GM19438 (cell line): Measurements from ENCODE around the gene IKBKE.

Experiments
- ATAC-seq: cut with Tn5 transposase; IDR thresholded peaks from one replicate; pipeline ENCODE4 v1.9.1; 2021; ENCODE audit warnings: low read depth; ENCODE audit not compliant: unreplicated experiment

Gene IKBKE

DNA sequence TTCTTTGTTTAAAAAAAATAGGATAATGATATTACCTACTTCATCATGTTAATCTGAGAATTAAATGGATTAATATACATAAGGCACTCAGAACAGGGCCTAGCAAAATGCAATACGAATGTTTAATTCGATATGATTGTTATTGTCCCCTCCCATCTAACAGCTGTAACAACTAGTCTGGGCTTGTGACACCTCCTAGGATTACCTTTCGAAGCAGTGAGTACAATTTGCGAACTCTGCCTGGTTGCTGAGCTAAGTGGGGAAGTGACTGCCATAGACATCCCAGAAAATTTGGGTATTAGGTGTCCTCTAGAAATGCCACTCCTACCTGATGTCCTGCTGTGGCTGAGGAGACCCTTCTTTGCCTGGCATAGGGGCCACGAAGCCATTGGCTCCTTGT is 40.1 kb downstream of the IKBKE start:
- ATAC-seq, result no peak

DNA sequence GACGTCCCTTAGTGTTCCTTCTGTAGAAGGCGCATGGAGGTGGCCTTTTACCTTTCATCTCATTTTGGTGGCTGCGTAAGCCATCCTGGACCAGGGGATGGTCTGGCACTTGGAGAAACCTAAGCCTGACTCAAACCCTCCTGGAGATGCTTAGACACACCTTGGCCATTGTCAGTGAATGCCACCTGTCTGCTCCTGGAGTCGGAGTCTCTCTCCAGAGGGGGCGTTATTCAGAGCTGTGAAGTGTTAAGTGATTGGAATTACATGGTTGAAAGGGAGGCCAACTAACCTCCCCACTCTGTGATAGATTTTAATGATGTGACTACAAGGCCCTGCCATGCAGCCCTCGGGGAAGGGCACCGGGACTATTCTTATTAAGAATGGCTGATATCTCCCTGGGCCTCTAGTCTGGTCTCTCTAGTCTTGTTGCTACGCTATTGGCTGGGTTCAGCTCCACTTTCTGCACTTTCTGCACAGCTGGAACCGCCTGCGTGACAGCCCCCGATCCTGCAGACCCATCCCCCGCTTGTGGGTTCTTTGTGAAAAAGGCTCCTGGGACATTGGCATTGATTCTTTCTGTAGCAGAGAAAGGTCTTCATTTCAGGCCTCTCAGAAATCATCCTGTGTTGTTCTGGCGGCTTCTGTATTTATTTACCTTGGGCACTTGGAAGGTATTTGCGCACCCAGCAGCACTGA is 41.2 kb downstream of the IKBKE start:
- no peak for ATAC-seq

DNA sequence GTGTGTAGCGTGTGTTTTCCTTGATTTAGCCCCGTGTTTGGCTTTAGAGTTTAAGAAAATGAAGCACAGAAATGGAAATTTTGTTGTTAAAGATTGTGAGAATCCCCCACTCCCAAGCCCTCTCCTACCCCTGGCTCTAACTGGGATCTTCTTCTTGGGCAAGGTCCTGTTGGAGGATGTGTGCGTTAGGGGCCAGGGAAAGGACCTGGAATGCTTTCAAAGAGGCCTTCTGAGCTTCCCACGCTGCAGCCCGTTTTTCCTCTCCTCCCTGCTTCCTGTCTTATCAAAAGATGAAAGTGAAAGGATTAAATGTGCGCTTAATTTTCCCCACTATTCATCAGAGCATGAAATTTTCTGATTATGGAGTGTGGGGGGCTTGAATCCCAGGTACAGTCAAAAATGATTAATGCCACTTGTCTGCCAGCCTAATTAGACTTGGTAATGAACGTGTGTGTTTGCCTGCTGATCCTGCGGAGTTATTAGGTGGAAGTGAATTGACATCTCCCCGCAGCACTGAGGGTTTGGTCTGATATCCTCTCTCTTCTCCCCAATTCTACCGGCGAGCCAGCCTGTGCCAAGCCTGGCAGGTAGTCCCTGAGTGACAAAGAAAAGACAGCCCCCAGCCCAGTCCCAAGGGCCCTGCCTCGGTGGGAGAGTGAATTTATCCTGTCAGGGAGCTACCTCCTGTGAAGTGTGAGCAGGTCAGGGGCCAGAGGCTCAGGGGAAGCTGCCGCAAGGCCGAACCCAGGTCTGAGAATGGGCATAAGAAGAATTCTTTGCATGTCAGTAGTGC is 42.0 kb downstream of the IKBKE start:
- no peak for ATAC-seq

DNA sequence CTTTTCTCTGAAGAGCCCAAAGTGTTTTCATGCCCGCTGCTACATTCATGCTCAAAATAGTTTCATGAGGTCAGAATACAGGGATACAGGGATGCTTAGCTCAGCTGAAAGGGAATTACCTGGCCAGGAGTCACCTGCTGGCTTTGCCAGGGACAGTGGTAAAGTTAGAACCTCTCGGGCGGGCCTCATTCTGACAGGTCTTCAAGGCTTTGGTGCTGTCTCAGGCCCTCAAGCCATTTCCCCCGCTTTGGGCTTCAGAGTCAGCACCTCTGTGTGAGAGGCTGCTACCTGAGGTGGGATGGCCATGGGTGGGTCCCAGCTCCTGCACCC is 42.5 kb downstream of the IKBKE start:
- no peak for ATAC-seq

DNA sequence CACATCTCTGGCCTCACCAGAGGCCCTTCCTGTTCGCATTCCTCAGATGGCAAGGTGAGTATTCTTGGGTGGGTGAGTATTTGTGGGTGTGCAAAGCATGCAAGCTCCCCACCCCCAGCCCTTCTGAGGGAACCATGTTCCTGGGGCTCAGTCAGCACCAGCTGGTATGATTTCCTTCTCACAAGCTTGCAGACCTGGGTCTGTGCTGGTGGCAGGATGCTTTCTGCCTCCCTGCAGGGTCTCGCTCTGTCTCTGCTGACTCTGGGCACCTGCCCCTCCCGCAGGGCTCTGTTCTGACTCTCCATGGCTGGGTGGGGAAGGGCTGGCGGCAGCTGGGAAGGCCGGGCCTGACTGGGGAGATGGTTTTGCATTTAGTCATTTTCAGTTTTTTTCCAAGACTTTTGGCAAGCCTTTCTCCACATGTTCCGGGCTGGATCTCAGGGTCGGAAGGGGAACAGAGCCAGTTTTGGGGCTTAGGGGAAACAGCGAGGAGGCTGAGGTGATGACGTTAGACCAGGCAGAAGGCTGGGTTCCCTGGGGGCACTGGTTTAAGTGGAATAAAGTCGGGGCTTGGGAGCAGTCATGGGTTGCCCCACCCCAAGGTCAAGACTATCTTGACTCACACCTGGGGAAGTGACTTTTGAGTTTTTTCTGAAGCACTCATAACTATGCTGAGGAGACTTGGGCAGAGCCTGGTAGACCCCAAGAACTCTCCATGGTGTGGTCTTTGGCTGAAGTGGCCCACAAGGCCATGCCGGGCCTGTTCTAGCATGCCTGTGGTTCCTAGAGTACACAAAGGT is 43.2 kb downstream of the IKBKE start:
- ATAC-seq, result no peak

DNA sequence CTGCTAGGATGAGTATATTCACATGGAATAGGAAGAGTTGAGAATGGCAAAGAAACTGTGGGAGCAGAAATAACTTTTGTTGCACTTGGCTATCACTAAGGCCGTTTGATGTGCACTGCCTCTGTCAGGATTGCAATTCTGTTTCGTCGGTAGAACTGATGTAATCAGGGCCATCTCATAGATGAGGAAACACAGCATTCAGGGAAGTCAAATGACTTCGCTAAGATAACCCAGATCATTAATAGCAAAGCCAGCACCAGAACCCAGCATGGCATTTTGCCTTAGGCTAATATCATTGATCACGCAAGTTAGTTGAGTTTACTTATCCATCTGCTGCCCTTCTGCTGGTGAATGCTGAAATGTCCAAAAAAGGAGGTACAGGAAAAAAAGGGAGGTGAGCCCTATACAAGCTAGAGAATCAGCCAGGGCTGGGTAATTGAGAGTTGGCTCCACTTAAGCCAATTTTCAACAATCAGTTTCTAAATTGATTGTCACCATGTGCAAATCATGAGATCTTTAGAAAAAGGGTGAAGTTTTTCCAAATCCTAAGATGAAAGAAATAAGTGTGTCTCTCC is 44.6 kb downstream of the IKBKE start:
- ATAC-seq, result no peak

DNA sequence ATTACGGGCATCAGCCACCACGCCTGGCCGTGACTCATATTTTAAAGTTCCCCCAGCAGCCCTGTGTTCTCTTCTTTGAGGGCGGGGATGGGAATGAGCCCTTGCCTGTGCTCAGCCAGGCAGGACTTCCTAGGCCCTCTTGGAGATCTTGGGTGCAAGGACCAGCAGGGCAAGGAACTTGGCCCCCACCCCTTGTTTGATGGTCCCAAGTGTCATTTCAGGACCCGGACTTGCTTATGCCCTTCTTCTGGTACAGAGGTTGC is 46.4 kb downstream of the IKBKE start:
- ATAC-seq, result no peak

DNA sequence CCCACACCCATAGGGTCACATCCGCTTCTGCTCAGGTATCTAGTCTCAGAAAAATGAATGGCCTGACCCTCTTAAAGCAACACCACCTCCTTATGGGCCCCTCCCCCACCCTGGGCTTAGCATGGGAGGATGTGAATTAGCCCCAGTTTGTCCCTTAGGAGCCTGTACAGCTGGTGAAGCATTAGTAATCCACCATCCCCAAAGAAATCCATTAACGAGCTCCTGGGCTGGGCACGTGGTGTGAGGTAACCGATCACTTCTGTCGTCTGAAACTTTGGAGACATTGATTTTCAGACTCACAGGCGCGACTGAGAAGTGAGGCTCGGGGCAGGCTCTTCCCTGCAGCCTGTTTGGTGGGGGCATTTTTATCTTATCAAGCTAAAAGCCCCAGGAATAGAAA is 47.5 kb downstream of the IKBKE start:
- no peak for ATAC-seq

DNA sequence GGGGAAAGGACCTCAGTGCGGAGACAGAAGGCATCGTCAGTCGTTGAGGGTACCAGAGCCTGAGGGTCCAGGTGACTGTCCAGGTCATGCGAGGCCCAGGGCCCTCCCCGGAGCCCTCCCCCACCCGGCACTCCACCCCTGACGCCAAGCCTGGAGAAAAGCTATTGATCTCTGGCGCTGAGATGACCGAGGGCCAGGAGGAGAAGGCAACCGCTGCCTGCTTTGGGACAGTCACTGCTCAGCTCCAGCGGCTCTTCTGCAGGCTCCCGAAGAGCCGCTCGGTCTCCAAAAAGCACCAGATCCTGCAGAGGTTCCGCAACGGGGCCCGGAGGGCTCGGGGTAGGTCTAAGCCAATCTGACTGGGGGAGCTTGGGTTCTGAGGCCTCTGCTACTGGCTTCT is 47.9 kb downstream of the IKBKE start:
- ATAC-seq, result no peak

DNA sequence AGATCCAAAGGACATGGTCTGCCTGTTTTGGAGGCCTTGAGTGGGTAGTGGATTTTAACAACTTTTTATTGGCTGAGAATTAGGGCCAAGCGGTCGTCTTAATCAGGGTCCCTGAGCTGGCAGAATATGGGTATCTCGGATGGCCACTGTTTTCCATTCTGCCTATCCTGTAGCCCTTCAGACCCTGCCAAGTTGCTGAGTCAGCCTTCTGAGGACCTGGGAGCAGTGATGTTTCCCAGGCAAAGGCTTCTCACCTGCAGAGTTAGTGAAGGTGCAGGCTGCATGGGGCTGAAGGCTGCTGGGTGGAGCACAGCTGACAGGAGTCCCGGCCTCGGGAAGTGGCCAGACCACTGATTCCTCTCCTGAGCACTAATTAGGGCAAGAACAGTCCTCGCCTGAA is 48.5 kb downstream of the IKBKE start:
- ATAC-seq, result no peak

DNA sequence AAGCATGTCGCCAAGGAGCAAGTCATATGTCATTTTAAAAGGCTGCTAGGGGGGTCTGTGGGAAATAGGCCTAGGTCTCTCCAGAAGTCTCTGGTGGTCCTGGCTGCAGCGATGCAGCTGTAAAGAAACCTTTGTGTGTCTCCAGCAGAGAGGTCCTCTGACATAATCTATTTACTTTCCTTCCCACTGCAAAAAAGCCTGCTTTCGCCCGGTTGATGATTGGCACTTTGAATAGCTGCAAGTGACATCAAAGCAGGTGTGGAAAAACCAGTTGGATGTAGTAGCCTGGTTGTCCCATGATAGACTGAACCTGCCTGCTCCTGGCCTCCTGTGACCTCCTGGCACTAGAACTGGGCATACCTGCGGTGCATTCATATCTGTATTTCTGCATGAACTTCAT is 50.9 kb downstream of the IKBKE start:
- ATAC-seq, result no peak

DNA sequence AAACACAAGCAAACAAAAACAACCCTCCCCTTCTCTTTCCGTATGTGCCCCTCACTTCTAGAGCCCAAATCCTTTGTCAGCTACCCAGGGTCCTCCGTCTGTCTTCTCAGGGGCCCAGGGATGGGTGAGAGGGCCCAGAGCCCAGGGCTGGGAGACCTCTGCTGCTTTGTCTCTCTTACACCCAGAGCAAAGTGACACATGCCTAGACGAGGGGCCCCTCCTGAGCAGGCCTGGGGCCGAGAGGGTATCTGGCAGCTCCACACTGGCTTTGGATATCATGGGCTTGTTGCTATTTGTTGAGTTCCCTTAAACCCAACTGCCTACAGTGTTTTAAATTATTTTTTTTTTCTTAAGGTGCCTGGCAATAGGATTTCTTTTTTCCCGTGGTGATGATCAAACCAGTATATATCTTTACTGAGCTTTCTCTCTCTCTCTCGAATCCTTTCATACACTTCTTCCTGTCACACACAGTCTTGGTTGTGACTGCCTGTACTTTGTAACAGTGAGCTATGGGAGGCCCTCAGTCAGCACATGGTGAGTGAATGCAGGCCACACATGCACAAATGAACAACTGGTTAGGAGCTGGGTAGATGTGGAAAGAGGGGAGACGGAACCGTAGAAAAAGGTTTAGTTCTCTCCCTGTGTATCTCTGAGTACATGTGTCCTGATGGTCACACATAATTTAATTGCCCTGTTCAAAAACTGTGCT is 51.6 kb downstream of the IKBKE start:
- ATAC-seq, result no peak

DNA sequence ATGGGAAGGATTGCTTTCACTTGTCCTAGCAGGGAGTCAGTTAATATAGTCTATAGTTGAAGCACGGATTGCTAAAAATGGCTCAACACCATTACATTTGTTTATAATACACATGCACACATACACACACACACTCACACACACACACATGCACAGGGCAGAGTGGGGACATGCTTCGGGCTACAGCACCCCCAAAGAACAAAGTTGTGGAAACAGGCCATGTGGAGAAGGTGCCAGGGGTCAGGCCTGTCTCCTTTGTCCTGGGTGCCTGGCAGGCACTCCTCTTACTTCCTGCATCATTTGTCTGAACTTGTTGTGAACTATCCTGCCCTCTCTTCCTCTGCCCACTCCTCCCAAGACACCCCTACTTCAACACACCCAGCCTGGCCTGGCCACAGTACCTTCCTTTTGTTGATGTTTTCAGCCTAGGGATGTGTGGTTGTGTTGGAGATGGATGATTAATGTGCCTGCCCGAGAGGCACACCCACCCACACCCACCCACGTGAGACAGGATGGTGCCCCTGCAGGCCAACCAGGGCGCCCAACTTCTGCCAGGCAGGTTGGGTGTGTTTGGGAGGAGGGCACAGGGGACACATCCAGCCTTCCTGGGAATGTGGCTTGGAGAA is 54.6 kb downstream of the IKBKE start:
- no peak for ATAC-seq

DNA sequence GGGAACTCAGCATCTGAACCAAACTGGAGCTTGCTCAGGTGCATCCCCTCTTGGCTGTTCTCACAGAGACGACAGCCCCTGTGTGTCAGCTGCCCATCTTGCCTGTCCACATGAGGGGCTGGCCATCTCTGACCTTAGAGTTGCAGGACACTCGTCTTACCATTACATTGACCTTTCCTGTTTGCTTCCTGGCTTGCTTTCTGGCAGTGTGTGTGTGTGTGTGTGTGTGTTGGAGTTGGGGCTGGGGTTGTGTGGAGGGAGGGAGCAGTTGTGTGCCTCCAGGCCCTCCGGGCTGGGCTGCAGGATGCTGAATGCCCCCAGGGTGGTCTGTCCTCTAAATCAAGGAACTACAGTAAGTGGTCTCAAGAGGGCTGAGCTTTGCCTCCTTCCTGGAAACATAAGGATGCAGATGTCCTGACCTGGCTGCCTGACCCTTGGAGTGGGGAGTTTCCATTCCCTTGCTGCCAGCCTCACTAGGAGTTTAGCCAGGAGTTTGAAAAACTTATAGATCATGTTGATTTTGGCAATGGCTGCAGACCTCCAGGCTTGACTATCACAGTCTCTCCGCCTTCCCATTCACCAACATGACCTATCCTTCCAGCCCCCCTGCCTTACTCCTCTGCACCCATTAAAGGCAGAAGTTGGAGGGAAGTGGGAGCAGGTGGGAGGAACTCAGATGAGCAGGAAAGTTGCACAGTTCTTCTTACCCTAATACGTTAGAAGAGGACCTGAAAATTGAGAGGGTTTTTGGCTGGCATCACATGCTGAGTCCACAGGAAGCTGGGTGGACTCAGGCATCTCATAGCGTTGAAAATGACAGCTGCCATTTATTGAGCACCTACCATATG is 56.0 kb downstream of the IKBKE start:
- no peak for ATAC-seq

DNA sequence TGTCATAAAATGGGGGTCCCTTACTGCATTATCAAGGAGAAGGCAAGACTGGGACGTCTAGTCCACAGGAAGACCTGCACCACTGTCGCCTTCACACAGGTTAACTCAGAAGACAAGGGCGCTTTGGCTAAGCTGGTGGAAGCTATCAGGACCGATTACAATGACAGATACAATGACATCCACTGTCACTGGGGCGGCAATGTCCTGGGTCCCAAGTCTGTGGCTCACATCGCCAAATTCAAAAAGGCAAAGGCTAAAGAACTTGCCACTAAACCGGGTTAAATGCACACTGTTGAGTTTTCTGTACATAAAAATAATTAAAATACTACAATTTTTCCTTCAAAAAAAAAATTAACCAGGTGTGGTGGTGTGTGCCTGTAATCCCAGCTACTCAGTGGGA is 59.1 kb downstream of the IKBKE start:
- no peak for ATAC-seq

DNA sequence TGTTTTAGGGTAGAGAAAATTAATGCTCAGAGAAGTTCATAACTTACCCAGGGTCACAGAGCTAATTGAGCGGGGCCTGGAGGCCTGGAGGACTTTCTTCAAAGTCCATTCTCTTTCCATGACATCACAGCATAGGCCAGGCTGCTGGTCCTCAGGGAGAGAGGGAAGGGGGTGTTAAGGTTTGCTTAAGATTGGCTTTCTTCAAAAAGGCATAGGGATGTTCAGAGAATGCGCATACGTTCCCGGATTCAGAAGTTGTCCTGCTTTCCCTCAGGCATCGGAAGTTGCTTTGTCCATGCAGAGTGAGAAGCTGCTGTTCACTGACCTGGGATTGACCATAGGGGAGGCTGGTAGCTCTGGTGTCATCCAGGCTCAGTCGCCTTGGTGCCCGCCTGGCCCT is 62.1 kb downstream of the IKBKE start:
- ATAC-seq, result no peak

DNA sequence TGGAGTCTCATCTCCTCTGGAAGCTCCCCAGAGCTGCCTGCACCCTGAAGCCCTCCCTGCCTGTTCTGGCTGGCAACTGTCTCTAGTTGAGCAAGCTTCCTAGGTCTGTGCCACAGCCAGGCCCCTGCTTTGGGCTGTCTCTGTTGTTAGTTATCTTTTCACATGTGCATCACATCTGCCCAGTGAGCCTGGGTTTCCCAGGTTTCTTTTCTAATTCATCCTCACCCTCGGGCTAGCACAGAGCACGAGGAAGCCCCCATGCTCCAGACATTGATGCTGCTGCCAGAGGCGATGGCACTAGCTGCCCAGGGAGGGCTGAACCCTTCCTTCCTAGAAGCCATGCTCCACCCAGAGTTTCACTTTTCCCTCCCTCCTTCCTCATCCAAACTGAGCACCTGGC is 64.3 kb downstream of the IKBKE start:
- no peak for ATAC-seq

DNA sequence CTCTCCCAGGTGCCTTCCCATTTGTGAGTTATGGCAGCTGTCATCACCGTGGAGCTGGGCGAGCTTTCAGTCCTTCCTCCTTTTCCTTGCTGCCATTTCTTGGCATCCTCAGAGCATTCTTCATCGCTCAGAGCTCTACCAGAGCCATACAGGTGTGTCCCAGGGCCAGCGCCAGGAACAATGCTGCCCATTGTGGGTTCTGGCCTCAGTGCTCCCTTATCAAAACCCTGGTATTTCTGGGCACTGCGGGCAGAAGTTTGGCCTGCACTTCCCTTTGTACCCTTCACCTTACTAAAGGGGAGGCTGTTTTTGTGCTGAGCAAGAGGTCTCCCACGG is 65.5 kb downstream of the IKBKE start:
- ATAC-seq, result no peak

DNA sequence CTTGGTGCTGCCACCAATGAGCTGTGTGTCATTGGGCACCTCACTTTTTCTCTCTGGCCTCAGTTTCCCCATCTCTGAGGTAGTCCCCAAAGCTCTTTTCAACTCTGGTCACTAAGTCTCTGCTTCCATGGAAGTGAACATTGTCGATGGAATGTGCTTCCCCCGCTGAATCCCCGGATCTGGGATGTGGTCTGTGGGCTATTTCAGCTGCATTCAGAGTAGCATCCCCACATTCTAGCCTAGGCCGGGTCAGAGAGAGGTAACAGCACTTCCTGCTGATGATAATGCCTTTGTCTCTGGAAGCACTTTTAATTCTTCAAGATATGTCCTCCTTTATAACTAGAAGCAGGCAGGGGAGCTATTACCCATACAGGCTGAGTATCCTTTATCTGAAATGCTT is 66.9 kb downstream of the IKBKE start:
- ATAC-seq, result no peak
